A673 (cell line): ENCODE data around the gene SV2C. TPM values are rescaled to one million over a fixed set of nuclear protein-coding genes. Genes with fewer than 3 reads are reported as not detected.
A peak's percentile ranks its signal among the peaks of the same experiment; 100 is the strongest.

Experiments
- BruUV-seq: library from RNA; stranded (reverse); fragments of 400-500 nt; replicated peaks from 2 replicates; lab custom pipeline; 2021; lab: Mats Ljungman, UMichigan
- CTCF ChIA-PET: fragments of 300-600 bp; sonication (Branson Sonifier 250); formaldehyde crosslinking; loops from one replicate; lab custom pipeline; 2022; ENCODE audit warnings: antibody characterized with exemption; lab: Charles Lee
- POLR2A ChIA-PET: fragments of 300-600 bp; sonication (Branson Sonifier 250); formaldehyde crosslinking; loops from one replicate; lab custom pipeline; 2022; ENCODE audit warnings: antibody characterized with exemption; ENCODE audit not compliant: low non-redundant PET; lab: Charles Lee
- DNase-seq: peaks from one replicate; pipeline ENCODE4 v3.0.0-alpha.2; 2015; ENCODE audit warnings: low spot score
- H3K27ac ChIP-seq: fragments of 200-600 bp; sonication (generic); 2 replicates; pipeline ENCODE4 v1.5.1; 2016; ENCODE audit warnings: mixed run types, low read depth, mild to moderate bottlenecking, mixed read lengths, antibody characterized with exemption, low read length; ENCODE audit not compliant: poor library complexity, severe bottlenecking
- H3K27me3 ChIP-seq: fragments of 200-600 bp; sonication (generic); replicated peaks from 2 replicates; pipeline ENCODE4 v1.6.1; 2017; ENCODE audit warnings: mixed run types, low read depth, mild to moderate bottlenecking, mixed read lengths, antibody characterized with exemption, low read length; ENCODE audit not compliant: insufficient read depth, poor library complexity
- H3K36me3 ChIP-seq: fragments of 200-600 bp; sonication (generic); 2 replicates; pipeline ENCODE4 v1.6.1; 2016; ENCODE audit warnings: mixed run types, mild to moderate bottlenecking, mixed read lengths, antibody characterized with exemption, low read length; ENCODE audit not compliant: insufficient read depth, poor library complexity, severe bottlenecking
- H3K4me1 ChIP-seq: fragments of 200-600 bp; sonication (generic); 2 replicates; pipeline ENCODE4 v1.6.1; 2017; ENCODE audit warnings: mixed run types, mild to moderate bottlenecking, mixed read lengths, antibody characterized with exemption, low read length; ENCODE audit not compliant: insufficient read depth, poor library complexity, severe bottlenecking
- H3K4me3 ChIP-seq: fragments of 200-600 bp; sonication (generic); 2 replicates; pipeline ENCODE4 v1.5.1; 2016; ENCODE audit warnings: low read depth, mixed run types, mild to moderate bottlenecking, mixed read lengths, low read length; ENCODE audit not compliant: poor library complexity, severe bottlenecking
- H3K9me3 ChIP-seq: fragments of 200-600 bp; sonication (generic); 2 replicates; pipeline ENCODE4 v1.6.1; 2016; ENCODE audit warnings: mixed run types, low read depth, mild to moderate bottlenecking, mixed read lengths, antibody characterized with exemption, low read length; ENCODE audit not compliant: poor library complexity, severe bottlenecking
- EZH2 ChIP-seq: fragments of 200-600 bp; sonication (generic); IDR thresholded peaks from 2 replicates; pipeline ENCODE4 v1.6.1; 2017; ENCODE audit warnings: borderline replicate concordance, low read depth, mild to moderate bottlenecking, mixed read lengths, antibody characterized with exemption, low read length; ENCODE audit not compliant: poor library complexity, severe bottlenecking
- intact Hi-C: fragments of 100-400 bp; cut with micrococcal nuclease; formaldehyde crosslinking; loops from one replicate; pipeline ENCODE4 v1.10.0; 2022; ENCODE audit not compliant: unreplicated experiment
- total RNA-seq: library from RNA; stranded (reverse); gene quantifications from 2 replicates; pipeline ENCODE4 v1.2.3, GENCODE V29; 2021
- TF ChIP-seq, protein P1 (sequence below): fragments of 300-800, 200-600 bp; sonication (generic); conservative IDR thresholded peaks from 2 replicates; pipeline ENCODE4 v1.5.1; 2017; ENCODE audit warnings: low read depth, mild to moderate bottlenecking, antibody characterized with exemption, low read length, moderate library complexity, mixed read lengths

SV2C gene
- total RNA-seq, 1 experiment from 2014 or later: 3.1 TPM

DNA sequence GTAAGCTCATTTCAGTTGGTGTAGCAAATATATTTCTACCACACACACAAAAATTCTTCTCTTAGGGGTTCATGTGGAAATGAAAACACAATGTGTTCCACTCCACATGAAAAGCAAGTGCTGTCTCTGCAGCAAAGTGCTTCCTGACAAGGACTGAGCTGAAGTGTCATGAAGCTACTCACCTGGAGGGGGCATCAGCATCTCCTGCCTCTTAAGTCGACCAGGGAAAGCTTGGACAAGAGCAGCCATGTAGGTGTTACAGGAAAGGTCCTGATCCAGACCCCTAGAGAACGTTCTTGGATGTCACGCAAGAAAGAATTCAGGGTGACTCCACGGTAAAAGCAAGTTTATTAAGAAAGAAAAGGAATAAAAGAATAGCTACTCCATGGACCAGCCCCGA lies 62.8 kb downstream of the SV2C start:
- TF ChIP-seq, protein P1, sequence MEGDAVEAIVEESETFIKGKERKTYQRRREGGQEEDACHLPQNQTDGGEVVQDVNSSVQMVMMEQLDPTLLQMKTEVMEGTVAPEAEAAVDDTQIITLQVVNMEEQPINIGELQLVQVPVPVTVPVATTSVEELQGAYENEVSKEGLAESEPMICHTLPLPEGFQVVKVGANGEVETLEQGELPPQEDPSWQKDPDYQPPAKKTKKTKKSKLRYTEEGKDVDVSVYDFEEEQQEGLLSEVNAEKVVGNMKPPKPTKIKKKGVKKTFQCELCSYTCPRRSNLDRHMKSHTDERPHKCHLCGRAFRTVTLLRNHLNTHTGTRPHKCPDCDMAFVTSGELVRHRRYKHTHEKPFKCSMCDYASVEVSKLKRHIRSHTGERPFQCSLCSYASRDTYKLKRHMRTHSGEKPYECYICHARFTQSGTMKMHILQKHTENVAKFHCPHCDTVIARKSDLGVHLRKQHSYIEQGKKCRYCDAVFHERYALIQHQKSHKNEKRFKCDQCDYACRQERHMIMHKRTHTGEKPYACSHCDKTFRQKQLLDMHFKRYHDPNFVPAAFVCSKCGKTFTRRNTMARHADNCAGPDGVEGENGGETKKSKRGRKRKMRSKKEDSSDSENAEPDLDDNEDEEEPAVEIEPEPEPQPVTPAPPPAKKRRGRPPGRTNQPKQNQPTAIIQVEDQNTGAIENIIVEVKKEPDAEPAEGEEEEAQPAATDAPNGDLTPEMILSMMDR: peak; percentile 50
- no peak for TF ChIP-seq EZH2
- no peaks in the 10 kb centered on the region for H3K27me3 ChIP-seq
- no peak overlapping the region for H3K27ac ChIP-seq
- H3K9me3 ChIP-seq: no peaks in the 10 kb centered on the region
- no peaks in the 10 kb centered on the region for H3K4me1 ChIP-seq
- intact Hi-C loops: no loop called here
- no peak overlapping the region for H3K4me3 ChIP-seq
- POLR2A ChIA-PET: interaction anchor here (0.6 to 0.7 kb wide), 2 partner anchors 24 to 1220 kb away, joined by 3 to 4 read pairs; no protein-coding TSS in a partner anchor
- BruUV-seq: no TSS peak
- CTCF ChIA-PET: interaction anchor here (1.1 kb wide), 1 partner anchor 29 kb away, joined by 5 read pairs; no protein-coding TSS in a partner anchor
- DNase-seq: peak; percentile 42
- H3K36me3 ChIP-seq: no peaks in the 10 kb centered on the region

DNA sequence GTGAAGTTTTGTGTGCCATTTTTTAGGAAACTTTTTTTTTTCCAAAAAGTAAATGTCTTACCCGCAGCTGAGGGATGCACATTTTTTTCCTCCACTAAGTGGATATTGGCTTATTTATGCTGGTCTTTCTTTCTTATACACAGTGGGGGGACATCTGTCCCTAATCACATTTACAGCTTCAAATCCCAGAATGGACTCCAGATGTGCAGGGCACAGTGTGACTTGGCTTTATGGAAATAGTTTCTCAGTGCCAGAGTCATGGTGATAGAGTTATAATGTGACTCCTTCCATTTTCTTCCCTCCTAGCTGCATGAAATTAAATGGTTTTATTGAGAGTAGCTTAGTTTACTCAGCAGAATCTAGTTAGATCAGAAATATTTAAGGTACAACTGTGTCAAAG lies 66.5 kb downstream of the SV2C start:
- ChIA-PET CTCF (interaction anchor here (1.0 kb wide), 1 partner anchor 25 kb away, joined by 4 read pairs; no protein-coding TSS in a partner anchor), POLR2A (interaction anchor here (0.7 kb wide), 1 partner anchor 33 kb away, joined by 3 read pairs; no protein-coding TSS in a partner anchor)
- Histone ChIP-seq H3K9me3 (no peaks in the 10 kb centered on the region), H3K27ac (peak overlapping the region; percentile 10), H3K27me3 (no peaks in the 10 kb centered on the region), H3K36me3 (no peaks in the 10 kb centered on the region), H3K4me3 (no peak overlapping the region), H3K4me1 (no peaks in the 10 kb centered on the region)
- BruUV-seq: no TSS peak
- intact Hi-C loops: no loop called here
- TF ChIP-seq, protein P1: no peak
- TF ChIP-seq EZH2: no peak
- DNase-seq: peak; percentile 69

DNA sequence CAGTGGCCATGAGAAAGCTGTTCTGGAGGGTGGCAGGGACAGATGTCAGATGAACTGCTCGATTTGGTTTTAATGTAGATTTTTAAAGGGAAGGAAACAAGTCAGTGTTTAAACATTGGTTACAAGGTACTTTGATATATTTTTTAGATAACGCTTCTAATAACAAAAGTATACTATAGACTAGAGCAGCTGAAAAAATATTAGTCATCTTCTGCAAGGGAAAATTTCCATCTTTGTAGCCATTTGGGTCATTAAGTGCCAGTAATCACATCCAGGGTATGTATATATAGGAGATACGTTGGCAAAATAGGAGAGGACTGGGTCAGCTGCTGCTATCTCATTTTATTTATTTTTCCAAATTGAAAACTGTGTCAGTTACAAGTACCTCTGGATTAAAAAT lies 69.0 kb downstream of the SV2C start:
- no peak overlapping the region for H3K27ac ChIP-seq
- ChIA-PET POLR2A (no interaction called here), CTCF (no interaction called here)
- DNase-seq: no peak
- H3K4me1 ChIP-seq: no peaks in the 10 kb centered on the region
- no peaks in the 10 kb centered on the region for H3K36me3 ChIP-seq
- H3K27me3 ChIP-seq: peaks cover 4% of the 10 kb centered on the region
- intact Hi-C loops: no loop called here
- TF ChIP-seq, protein P1: no peak
- TF ChIP-seq EZH2: no peak
- no peaks in the 10 kb centered on the region for H3K9me3 ChIP-seq
- H3K4me3 ChIP-seq: no peak overlapping the region
- BruUV-seq: no TSS peak
